Stimulated activated CD8-positive, alpha-beta memory T cell treated with anti-CD3 and anti-CD28 coated beads, Interleukin-2, amount 100 ng/mL, for 1 hour (primary cell): ENCODE data around the gene PLEKHG1.

ENCODE experiments used
- DNase-seq, 2 donors: peaks; one replicate each; pipeline ENCODE4 v3.0.0-alpha.2; 2020; ENCODE audit warnings: low read depth in 2 of 2

PLEKHG1 gene

DNA sequence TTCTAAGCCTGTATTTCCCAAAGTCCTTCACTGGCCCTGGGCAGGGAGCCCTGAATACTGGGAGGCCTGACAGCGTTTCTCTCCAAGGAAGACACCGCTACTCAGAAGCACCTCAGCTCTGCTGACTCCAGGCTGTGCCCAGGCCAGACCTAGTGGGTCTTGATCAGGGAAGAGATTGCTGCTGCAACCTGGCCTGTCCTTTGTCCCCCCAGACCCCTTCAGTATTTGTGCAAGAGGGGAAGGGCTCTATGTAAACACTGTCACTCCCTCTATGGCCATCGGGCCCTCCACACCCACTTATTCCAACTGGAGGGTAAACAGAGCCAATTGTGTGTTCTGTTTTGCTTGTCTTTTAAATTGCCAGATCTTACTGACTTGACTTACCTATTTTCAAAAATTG, 20.6 kb downstream of the PLEKHG1 start:
- DNase-seq, result no peak

DNA sequence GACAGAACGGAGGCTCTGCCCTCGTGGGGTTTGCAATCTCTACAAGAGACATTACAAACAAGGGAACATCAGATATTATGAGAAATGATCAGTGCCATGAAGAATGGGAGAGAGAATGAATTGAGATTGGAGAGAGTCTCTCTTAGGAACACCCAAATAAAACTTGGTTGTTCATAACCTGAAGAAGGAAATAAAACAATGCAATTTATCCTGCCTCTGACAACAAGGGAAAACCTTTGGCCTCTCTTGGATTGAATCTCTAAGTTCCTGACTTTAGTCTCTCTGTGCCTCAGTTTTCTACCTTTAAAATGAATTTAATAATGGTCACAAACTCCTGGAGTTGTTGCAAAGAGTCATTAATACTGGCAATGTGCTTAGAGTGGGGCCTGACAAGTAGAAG, 21.1 kb downstream of the PLEKHG1 start:
- no peak for DNase-seq

DNA sequence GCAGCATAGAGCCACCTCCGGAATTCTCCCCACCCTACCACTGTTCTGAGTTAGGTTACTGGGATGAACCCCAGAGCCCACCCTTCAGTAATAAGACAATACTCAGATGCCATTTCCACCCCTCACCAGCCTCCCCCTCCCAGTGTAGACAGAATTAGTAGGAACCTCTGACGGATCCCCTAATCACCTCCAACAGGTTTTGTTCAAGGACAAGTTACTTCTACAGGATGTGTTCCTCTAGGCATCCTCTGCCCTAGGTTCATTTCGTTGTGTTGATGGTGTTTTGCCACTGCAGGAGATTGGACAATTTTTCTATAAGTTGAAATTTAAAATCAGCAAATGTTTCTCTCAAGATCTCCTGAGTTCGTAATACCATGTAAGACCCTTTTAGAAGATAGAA, 22.8 kb downstream of the PLEKHG1 start:
- DNase-seq, result no peak

DNA sequence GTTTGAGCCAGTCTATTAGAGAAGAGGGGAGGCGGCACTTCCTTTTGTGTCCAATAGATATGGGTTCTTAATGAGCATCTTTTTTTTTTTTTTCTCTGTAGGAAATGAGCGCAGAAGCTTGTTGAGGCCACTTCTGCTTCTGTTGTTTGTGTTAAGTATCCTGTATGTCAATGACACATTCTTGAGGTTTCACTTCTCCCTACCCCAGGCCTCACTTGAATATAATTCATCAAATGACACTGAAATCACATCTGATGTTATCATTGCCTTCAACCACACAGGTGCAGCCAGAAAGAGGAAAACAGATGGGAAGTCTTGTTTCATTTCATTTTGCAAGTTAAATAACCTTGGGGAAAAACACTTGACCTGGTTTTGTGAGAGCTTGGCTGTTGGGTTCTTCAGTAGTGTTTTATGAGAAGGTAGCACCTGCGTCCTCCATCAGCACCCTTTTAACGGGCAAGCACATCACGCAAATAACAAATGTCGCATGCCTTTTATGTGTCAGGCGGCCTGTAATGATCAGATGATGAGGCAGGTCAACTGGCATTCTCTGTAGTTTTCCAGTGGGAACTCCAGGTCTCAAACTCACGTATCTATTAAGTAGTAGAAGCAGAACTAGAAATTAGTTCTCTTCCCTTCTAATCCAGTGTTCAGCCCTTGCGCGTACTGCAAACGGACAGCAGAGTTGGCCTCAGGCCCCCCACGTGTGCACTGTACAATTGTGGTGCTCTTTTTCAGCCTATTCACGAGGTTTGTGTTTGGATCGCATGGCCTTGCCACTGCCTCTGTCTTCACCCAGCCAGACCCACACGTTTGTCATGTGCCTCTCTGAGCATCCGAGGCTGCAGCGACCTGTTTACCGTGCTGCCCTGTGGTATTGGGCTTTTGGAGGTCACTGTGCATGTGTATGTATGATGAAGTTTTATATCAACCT, 23.5 kb downstream of the PLEKHG1 start:
- no peak for DNase-seq

DNA sequence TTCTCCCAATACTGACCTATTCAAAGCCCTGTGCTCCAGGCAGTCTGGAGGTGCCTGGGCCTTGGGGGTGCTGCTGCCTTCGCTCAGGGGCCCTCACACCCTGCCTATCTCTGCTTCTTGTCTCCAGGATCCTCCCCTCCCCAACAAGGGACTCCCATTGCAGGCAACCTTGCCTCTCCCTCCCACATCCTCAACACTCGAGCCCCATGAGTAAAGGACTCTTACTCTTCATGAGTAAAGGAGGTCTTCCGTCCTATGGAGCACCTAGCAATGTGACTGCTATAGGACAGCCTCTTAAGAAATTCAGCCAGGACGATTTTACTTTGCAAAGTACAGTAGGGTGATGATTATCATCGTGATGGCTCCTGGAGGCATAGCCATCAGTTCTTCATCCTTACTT, 24.5 kb downstream of the PLEKHG1 start:
- no peak for DNase-seq

DNA sequence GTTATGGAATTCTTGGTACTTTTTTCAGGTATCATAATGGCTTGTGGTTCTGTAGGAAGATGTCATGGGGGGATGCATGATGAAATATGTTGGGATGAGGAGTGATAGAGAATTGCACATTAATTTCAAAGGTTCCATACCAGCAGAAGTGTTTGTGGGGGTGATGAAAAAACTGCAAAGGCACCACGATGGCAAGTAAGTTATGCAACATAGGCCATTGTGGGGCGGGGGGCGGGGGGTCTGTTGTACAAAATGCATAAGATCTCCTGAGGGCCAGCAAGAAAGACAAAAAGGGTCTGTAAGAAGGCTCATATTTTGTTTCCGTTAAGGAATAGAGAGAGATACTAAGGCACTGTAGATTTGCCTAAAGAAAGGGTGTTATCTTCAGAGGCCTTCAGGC, 26.2 kb downstream of the PLEKHG1 start:
- DNase-seq, result no peak

DNA sequence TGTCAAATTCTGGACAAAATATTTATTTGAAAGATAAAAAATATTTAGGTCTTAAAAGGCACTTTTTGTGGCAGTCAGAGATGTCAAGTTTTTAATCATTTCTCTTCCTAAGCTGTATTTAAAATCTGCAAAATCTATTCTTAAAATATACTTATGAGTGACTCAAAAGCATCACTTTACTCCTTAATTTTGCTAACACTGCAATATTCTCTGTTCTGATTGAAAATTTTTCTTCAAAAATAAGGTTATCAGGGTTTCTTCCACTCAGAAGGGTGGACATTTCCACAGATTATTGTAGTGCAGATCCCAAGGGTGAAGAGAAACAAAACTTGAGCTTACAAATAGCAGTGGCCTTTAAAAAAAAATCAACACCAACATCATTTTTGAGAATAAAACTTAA, 27.5 kb downstream of the PLEKHG1 start:
- DNase-seq, result no peak

DNA sequence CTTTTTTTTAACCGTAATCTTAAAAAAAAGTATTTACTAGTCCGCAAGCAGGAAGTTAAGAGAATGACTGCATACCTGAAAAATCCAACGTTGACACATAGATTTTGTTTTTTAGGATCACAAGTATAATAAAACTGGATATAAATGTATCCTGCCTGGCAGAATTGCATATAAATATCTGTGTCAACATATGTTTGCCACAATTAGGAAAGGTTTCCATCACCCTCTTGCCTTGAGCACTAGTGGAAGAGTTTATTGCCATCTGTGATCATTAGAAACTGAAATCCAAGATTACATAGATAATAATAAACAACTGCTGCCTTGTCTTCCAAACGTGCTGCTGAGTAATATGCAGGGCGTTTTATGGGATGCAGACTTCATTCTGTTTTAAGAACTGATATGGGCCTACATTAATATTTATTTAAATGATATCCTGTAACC, 27.9 kb downstream of the PLEKHG1 start:
- DNase-seq, result no peak

DNA sequence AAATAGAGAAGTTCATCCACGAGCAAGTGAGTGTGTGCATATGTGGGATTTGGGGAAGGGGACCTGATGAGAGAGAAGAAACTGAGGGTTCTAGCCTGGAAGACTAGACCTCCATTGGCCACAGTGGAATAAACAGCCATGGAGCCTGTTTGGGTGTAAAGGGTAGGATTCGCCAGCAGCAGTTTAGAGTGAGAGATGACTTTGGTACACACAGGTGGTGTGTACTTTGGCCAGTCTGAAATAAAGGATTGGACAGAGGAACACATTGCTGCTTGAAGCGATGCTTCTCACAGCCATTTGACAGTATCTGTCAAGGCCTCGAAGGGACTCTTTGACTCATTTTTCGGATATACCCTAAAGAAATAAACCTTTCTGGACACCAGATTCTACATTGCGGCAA, 29.2 kb downstream of the PLEKHG1 start:
- DNase-seq, result no peak

DNA sequence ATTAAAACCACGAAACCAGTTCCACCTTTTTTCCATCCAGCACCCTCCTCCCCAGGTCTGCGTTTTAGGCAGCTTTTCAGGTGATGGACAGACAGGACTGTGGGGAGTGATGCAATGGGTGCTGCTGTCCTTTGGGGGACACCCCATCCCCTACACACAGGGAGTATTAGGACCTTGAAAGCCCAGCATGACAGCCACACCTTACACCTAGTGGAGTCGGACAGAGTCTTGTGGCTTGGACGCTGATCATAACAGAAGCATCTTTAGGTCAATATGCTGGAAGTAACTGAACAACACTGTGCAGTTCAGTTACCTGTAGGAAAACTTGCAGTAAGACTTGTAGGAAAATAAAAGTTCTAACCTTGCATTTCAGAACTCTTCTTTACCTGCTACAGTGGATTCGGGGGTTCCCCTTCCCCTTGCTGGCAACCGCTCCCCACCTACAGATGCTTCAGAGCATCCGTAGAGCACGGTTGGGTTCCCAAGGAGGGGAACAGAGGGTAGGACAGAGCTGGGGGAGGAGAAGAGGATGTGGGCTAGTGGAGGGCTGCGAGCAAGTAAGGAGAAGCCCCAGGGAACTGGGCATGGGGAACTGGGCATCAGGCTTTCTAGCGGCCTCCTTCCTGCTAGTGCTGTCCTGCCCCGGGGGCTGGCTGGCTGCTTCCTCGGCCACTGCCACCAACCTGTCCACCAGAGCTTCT, 31.7 kb downstream of the PLEKHG1 start:
- DNase-seq, result no peak

DNA sequence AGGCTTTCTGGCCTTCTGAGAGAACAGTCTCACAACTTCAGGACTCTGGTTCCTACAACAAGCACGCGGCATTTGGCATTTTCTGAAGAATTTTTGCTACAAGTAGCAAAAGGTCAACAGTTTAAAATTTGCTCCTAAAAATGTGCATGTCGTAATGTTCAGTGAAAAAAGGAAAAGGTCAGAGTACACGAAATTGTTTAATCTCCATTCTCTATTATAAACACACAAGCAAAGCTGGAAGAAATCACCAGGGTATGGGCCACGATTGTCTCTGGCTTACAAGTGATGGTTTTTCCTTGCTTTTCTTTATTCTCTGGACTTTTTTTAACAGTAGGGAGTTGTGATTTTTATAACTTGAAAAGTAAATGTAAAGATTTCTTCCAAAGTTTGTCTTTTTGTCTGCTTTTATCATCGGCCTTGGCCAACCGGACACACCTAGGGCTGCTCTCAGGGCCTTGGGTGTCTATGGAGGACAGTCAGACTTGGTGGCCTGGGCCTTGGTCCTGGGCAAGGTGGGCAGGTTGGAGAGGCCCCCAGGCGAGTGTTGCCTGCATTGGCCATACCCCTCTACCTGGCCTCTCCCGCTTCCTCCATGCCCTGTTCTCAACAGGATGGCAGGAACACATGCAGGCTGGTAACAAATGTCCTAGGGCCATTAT, 32.4 kb downstream of the PLEKHG1 start:
- DNase-seq, result no peak

DNA sequence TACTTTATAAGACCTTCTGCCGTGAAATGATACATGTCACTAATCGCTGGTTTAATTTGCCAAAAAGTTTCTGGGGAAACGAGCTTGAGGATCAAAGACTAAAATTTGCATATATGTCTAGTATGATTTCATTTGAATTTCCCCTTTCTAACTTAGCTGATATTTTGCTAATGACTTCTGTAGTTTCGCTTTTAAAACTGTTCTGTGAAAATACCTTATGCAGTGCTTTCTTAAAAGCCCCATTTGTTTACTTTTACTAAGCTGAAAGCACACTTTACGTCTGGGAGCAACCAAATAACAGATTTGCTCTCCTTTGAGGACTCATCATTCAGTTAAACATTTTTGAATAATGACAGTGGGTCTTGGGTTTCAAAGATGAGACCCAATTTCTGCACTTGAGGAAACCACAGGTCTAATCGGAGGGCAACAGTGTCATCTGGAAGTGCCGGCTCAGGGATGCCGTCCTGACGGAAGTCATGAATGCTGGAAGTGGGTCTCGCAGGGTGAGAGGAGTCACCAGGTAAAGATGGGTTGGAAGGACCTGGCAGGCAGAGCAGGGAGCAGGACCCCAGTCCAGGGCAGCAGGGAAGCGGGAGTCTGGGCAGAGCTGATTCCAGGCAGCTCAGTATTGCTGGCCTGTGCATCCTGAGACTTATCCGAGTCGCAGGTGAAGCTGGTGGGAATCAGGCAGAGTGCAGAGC, 33.2 kb downstream of the PLEKHG1 start:
- no peak for DNase-seq

DNA sequence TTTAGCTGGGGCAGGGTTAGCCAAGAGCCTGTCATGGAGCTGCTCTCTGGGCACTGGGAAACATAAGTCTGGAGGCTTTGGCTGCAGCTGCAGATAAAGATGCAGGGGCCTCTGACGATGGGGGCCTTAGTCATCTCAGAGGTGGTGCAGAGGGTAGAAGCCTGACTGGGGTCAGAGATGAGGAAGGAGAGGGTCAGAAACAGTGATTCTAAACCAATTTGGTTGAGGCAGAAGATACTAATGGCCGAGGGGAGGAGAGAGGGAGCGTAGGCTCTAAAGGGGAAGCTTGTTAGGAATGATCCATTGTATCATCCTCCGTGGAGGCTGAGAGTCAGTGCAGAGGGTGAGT, 33.8 kb downstream of the PLEKHG1 start:
- DNase-seq, result no peak

DNA sequence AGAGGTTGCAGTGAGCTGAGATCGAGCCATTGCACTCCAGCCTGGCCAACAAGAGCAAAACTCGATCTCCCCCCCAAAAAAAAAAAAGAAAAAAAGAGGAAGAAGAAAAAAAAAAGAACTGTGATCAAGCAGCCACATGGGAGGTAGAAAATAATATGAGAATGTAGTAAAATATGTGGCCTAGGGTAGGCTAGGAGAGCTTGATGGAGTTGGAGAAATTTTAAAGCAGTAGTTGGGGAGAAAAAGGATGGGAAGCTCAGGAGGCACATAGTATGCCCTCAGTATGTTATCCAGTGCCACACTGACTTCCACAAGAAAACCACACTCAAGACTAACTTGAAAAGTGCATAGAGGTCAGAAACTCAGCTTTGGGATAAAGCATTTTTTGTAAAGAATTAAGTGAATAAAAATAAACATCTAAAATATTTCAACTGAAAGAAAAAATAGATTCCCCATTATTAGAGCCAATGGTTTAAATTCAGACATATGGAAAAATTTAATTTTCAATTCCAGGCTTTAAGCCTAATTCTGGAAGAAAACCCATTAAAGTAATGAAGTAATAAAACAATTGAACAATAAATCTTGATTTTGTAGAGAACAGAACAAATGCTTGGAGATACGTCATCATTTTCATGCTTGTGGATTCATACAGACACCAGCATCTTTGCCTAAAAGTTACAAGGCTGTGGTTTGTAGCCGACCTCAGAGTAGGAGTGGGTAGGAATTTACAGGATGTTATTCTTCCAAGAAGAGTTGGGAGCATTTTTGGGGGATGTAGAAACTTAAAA, 34.7 kb downstream of the PLEKHG1 start:
- no peak for DNase-seq

DNA sequence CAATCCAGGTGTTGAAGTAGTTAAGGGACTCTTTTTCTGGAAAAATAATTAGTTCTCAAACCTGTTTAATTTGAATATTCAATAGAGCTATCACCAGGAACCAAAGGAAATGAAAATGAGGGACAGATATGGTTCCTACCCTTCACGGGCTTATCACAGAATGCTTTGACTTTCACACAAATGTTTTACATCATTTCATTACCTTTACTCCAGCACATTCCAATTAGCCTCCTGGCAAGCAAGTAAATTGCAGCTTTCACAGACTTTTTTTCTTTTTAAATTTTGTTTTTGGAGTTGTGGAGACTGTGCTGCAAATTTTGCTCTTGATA, 35.2 kb downstream of the PLEKHG1 start:
- no peak for DNase-seq

DNA sequence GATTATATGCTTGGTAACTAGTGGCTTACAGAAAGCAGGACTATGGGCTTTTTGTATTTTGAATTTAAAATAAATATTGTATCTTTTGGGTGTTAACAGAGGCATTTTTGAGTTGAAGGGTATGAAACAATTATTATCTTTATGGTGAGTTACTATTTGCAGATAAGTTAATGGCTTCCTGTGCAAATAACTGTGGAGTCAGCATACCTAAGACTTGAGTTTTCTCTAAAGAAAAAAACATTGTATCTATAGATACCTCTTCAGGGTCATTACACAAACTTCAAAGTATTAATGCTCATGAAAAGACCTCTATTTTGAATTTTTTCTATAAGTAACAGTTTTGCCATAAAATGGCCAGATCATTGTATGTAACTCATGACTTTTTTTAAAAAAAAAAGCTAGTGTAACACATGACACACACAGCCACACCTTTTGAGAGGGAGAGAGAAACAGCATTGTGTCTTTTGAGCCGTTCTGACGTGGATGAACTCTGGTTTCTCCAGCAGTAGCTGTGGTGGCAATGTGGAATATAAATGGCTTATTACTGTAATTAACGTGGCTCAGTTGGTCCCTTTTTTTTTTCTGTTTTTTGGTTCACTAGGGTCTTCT, 36.3 kb downstream of the PLEKHG1 start:
- DNase-seq, result no peak

DNA sequence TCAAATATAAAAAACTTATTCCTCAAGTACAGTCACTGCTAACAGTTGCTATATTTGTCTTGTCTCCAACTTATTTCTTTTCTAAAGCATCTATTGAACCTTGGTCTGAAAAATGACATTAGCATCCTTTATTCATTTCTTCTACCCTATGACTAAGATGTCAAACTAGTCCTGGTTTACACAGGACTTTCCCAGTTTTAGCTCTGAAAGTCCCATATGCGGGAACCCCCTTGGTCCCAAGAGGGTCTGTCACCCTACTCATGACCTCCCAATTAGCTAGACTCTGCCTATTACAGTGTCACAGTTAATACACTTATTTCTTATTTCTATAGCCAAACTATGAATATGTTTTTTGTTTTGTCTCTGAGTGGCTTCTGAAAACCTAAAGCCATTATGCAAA, 37.1 kb downstream of the PLEKHG1 start:
- no peak for DNase-seq

DNA sequence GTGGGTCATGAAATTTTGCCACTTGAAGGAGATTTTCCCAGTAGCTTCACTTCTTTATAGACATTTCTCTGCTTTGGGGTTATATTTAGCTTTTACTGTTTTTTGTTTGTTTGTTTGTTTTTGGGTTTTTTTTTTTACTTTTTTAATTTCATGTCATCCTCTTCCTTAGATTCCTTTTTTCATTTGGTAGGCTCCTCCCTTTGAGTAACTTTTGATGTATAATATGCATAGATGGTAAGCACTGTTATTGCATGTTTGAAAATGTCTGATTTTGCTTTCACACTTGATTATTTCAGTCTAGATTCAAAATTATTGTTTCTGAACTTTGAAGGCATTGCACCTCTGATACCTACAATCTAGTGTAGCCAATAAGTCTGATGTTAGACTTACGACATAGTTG, 37.6 kb downstream of the PLEKHG1 start:
- DNase-seq, result no peak

DNA sequence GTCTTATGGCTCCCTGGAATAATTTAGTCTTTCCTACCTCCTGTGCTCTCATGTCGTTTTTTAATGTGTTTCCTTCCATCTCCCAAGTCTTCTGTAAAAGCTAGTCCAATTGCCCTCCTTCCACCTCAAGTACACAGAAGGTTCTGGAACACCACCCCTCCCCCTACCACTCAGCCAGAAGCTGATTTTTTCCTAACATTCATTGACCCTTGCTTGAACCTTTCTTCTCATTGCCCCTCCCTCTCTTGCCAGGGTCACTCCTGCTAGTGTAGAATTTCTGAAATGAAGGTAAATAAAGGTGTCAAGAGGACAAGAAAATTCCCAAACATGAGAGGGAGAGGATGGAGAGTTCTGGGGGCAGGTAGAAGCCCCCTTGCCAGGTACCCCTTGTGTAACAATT, 38.6 kb downstream of the PLEKHG1 start:
- no peak for DNase-seq

DNA sequence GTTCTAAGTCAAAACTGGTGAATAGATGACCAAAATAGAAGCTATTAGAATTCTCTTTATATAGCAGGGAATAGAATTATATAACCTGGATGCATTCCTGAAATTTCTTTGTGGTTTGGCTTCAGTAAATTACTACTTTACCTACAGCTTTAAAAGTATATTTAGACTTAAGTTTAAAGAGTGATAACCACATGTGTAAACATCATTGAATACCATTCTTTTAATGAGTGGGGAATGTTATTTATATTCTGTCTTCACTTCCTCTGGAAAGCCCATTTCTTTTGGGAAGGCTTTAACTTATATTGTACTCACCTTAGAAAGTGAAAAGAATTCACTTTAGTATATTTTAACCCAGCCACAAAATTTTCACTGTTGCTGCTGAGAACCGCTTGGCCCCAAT, 39.1 kb downstream of the PLEKHG1 start:
- DNase-seq, result no peak

DNA sequence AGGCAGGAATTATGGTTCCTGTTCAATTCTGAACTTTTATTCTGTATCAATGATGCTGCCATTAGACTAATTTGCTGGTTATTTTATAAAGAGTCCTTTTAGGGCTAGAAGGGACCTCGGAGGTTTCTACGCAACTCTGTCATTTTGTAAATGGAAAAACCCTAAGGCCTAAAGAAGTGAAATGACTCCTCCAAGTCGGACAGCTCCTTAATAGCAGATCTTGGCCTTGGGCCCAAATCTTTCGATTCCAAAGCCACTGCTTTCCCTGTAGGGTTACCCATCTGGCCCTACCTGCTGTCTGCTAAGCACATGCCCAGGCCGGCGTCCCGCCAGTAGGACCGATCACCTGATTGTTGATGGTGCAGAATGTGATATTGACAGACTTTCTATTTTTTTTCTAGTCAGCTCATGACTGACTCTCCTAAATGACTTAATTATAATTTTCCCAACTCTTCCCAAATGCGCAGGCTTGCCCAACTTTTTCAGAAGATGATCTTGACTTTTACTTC, 40.2 kb downstream of the PLEKHG1 start:
- no peak for DNase-seq
